ENCODE measurements around the gene KDR.

KDR gene

DNA sequence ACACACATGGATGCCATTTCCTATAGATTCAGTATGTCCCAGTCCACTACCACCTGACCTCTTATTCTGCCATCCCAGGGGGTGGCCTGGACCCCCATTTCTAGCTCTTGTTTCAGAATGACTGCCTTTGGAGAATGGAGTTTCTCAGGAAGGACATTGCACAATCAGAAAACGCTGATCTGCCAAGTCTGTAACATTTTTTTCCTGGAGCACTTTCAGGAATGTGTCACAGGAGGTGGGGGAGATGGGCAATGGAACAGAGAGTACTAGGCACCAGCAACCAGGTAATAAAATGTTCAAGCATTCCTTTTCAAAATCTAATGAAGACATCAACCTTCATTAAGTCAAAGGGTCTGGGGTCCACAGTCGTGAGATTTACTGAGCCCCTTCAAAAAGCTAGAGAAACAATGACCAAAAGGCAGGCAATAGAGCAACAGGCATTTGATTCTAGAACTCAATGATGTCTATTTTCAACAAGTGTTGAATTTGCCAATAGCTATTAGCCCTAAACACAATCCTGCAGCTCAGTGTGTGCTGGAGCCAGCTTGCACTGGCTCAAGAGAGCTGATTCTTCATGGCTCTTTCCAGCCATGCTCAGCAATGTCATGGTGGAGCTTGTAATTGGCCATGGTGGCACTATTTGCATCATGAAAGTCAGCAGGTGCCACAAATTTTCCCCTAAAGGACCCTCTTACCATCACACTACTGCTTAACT lies 87.1 kb downstream of the KDR start:
- no peak overlapping the region for H3K27ac ChIP-seq
- no peak for TF ChIP-seq CTCF (conservative IDR thresholded peaks at IDR 0.05)
- no peak for TF ChIP-seq ZFX (IDR thresholded peaks at IDR 0.05)

GRCh38 chr4:55037728-55038127 lies 87.7 kb downstream of the KDR start:
- TF ChIP-seq ZFX (IDR thresholded peaks at IDR 0.05) (no peak), CTCF (conservative IDR thresholded peaks at IDR 0.05) (no peak)
- H3K27ac ChIP-seq, result no peak overlapping the region

- TF ChIP-seq ZFX (IDR thresholded peaks at IDR 0.05), result no peak
- no peak for TF ChIP-seq CTCF (conservative IDR thresholded peaks at IDR 0.05)
- no peak overlapping the region for H3K27ac ChIP-seq
Observed at GRCh38 chr4:55036405-55036804, 89.0 kb downstream of the KDR start.

- TF ChIP-seq ZFX (IDR thresholded peaks at IDR 0.05) (no peak), CTCF (conservative IDR thresholded peaks at IDR 0.05) (no peak)
Observed at GRCh38 chr4:55035892-55036291, 89.5 kb downstream of the KDR start.

GRCh38 chr4:55033296-55033695 lies 92.1 kb downstream of the KDR start:
- TF ChIP-seq ZFX (IDR thresholded peaks at IDR 0.05) (no peak), CTCF (conservative IDR thresholded peaks at IDR 0.05) (no peak)
- H3K27ac ChIP-seq, result no peak overlapping the region

More at GRCh38 chr4:55035892-55036291, 89.5 kb downstream of the KDR start:
- H3K27ac ChIP-seq, result no peak overlapping the region

DNA sequence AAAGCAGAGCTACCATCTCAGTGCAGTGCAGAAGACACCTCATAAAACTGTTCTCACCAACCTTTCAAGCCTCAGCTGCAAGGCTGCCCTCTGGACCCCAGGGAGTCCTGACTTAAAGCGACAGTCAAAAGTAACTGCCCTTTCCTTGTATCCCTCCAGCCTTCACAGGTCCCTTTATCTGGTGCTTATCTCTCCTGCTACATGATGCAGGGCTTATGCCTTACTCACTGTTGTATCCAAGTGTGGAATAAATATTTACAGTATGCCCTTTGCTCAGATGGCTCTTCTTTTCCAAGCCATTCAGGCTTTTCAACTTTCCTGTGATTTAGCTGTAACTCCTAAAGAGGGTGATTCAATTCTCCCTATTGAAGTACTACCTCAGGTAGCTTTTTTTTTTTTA lies 92.6 kb downstream of the KDR start:
- no peak for TF ChIP-seq CTCF (conservative IDR thresholded peaks at IDR 0.05)
- TF ChIP-seq ZFX (IDR thresholded peaks at IDR 0.05), result no peak

DNA sequence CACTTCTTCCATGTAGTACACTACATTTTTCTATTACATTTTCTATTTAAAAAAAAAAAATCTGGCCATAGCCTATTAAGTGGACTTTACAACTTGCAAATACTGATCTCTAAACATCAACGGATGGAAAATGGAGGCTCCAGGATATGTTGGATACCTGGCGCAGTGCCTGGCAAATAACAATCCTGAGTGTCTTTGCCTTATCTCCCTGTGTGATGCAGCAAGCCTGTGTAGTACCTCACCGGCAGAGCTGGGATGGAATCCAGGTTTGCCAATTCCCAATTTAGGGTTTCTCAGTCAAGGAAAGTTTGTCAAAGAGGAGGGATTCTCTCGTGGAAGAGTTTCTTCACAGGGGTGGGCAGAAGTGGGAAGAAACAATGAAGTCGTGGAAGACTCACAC lies 93.2 kb downstream of the KDR start:
- no peak overlapping the region for H3K27ac ChIP-seq
- no peak for TF ChIP-seq CTCF (conservative IDR thresholded peaks at IDR 0.05)
- no peak for TF ChIP-seq ZFX (IDR thresholded peaks at IDR 0.05)

More for the DNA sequence above, 92.6 kb downstream of the KDR start:
- H3K27ac ChIP-seq, result no peak overlapping the region
